Muscle of arm (tissue), 12 donors: Measurements from ENCODE around the gene TNFRSF11A. TPM values are rescaled to one million over a fixed set of nuclear protein-coding genes. Genes with fewer than 3 reads are reported as not detected.

Experiments used
- DNase-seq: peaks from one replicate; pipeline ENCODE4 v3.0.0-alpha.2; 2013
- polyA plus RNA-seq, 12 donors: library from polyadenylated mRNA; unstranded; fragments of 120-200 nt; gene quantifications; one replicate each; pipeline ENCODE4 v1.2.1, GENCODE V29; 2013; ENCODE audit not compliant: insufficient read length in 12 of 12

Gene TNFRSF11A
- polyA plus RNA-seq, 12 donors: 1.9 to 6.6 (median 3.5) TPM; not detected in 1

DNA sequence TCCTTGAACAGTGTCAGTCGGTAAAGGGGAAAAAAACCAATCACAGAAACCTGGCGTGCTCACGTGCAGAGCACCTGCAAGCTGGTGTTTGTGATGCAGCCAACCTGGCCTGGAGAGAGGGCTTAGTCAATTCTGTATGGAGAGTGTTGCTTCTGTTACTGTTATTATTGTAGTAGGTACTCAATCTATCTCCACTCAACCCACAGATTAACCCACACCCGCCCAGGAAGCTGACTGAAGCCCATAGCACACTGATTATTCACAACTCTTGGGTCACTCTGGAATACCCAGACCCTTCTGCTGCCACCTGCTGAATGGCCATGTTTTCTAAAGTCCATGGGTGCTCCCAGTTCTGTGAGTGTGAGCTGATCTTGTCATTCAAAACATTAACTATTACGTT, 53.9 kb downstream of the TNFRSF11A start:
- DNase-seq: no peak

DNA sequence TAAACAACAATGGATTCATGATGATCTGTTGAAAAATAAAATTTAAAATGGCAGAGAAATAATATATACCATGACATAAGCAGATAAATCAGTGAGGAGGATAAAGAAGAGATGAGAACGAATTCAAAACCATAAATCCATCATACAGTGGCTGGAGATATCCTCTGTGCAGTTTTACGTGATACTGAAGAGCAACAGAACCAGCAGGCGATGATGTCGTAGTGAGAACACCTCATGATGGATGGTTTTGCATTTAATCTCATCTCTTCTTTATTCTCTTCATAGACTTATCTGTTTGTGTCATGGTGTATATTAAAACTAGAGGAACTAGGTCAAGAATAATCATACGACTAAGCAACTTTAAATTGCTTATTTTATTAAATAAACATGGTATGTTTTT, 56.3 kb downstream of the TNFRSF11A start:
- DNase-seq: no peak

DNA sequence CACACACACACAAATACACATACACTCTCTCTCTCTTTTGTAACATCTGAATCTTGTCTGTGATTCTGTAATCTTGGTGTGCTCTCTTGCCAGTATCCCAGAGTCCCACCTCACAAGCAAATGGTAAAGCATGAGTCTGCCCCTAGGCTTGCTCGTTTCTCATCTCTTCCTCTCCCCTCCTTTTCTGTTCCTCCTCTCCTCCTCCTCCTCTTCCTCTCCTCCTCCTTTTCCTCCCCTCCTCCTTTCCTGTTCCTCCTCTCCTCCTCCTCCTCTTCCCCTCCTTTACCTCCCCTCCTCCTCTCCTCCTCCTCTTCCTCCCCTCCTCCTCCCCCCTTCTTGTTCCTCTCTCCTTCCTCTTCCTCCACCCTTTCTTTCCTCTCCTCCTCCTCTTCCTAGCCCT, 59.0 kb downstream of the TNFRSF11A start:
- no peak for DNase-seq

DNA sequence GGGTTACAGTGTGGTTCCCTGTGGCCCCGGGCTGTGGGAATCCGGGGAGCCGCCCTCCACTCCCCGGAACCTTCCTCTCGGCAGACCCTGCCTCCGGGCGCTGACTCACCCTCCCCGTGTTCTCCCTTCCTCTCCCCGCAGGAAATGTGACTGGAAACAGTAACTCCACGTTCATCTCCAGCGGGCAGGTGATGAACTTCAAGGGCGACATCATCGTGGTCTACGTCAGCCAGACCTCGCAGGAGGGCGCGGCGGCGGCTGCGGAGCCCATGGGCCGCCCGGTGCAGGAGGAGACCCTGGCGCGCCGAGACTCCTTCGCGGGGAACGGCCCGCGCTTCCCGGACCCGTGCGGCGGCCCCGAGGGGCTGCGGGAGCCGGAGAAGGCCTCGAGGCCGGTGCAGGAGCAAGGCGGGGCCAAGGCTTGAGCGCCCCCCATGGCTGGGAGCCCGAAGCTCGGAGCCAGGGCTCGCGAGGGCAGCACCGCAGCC, 59.5 kb downstream of the TNFRSF11A start:
- no peak for DNase-seq

DNA sequence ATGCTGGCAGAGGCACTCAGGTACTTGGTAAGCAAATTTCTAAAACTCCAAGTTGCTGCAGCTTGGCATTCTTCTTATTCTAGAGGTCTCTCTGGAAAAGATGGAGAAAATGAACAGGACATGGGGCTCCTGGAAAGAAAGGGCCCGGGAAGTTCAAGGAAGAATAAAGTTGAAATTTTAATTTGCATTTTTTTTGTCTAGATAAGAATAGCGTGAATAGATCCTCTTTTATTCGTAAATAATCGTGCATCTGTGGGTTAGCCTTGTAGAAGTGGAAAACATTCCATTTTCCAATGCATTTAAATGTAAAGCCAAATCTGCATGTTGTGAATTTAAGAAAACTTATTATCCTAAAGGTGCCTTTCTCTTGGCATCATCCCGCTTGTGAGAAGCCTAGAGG, 61.0 kb downstream of the TNFRSF11A start:
- DNase-seq: no peak

DNA sequence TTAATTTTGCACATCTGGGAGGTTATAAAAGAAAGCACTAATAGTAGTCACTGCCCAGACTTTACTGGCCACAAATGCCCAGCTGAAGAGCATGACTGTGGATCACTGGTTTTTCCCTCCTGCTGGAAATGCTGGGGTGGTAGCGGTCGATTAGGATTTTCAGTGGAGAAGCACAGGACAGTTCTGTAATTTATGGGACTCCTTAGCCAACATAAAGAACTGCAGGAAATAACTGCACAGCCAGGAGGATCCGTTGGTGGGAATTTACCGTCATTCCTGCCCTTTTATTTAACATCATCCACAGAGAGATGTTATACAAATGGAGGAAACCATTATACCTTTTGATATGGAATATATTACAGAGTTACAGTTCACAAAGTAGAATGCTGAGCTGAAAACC, 61.5 kb downstream of the TNFRSF11A start:
- DNase-seq: no peak

DNA sequence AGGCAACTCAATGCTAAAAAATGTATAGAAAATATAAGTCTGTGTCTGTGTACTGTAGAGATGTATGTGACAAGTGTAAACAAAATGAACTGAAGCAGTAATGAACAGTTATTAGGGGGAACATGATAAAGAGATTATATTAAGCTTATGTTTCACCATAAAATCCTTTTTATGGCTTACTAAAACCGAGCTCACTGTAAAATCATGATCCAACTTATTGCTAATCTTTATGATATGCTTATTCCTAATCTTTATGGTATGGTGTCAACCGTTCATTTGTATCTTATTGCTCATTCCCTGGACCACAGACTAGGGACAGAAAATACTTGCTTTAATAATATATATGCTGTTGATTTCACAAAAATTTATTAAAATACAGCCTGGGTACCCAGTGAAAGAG, 62.1 kb downstream of the TNFRSF11A start:
- no peak for DNase-seq

DNA sequence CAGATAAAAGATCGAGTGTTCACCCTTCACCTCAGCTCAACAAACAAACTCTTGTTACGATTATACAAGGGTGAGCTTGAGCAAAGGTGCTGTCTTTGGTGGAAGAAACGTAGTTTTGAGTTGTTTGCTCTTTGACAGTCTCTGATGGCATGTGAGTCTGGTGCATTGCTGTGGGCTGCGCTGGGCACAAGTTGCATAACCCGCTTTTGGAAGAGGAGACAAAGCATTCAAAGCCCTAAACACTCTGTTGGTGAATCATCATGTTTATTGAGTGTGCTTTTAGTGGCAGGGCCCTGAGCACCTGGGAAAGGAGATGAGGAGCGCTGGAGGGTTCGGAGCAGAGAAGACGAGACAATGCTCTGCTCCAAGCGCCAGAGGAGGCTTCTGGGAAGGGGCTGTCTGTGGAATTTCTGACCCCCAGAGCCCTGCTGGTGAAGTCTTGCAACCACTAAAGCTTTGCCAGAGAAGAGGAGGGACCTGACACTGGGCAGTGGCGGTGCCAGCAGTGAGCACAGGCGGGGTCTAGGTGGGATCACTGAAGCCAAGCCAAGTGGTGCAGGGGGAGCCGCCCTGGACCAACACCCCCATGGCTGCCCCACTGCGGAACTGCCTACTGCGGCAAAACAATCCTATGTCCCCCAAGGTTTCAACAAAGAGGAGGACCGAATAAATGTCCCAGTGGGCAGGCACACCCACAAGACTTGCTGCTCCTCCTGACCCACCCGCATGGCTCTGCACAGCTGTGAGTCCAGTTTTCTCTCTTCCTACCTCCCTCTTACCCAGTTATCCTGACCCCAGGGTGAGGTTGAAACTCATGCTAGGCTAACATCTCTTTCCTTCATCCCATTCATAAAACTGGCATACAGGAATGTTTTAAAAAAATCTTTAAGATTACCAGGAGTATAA, 64.0 kb downstream of the TNFRSF11A start:
- DNase-seq: no peak

DNA sequence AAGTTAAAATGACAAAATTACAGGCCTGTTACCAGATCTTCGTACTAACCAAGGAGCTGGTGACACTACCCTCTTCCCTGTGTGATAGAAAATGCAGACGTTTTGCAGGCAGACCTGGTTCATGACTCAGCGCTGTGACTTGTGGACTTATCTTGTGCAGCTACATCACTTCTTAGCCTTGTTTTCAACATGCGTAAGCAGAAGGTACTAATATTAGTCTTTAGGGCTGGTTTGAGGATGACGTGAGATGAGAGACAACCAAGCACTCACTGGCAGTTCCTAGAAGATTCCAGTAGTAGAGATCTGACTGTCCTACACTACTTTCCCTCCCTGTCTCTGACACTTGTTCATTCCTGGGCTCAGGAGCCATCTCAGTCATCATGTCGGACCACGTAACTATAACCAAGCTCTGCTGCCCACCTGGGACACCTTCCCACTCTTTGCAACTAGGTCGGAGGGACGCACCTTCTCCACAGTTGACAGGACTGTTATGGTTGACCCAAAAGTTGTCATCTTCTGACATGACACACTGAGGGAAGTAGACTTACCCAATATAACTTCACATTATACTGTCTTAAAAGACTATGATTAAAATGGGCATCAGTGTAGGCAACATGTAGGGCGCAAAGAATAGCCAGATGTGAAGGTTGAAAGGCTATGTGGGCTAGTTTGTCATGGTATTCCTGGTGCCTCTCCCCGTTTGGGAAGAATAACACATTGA, 64.8 kb downstream of the TNFRSF11A start:
- no peak for DNase-seq

DNA sequence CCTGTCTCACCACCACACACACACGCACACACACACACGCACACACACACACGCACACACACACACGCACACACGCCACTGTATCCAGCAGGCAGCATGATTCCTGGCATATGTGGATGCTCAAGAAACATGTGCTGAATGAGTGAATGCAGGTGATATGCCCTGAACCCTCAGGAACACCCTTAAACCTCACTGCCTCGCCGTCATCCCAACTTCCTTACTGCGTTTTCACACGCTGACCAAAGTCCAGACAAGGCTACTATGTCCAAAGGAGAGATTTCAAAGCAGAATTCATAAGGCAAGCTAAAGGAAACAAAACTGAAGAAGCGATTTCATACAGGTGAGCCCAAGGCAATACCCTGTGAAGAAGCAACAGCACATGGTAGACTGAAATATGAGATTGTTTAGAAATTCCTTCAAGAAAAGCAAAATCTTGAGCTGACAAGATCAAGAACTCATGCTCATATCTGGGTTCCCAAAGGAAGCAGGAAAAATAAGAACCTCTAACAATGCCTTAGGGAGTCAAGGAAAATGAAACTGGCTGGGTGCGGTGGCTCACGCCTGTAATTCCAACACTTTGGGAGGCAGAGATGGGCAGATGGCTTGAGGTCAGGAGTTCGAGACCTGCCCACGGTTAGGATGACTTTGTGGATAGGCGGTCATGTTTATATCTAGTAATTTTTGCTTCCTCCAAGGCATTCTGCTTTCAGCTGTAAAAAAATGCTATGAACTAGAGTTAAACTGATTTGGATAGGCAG, 69.1 kb downstream of the TNFRSF11A start:
- DNase-seq: no peak

DNA sequence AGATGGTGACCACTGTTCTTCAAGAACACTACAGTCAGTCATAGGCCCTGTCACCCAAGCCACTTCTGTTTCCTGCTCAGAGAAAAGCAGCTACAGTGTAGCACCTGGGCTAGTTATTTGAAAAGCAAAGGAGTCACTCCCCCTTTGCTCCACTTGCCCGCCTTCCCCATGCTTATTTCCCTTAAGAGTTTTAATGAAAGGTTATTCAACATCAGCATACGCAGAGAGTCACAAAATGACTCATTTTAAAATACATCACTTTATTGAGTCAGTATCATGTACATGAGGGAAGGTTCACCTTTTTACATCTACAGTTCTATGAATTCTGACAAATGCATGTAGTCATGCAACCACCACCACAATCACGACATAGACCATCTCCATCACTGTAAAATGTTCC, 71.3 kb downstream of the TNFRSF11A start:
- DNase-seq: no peak

DNA sequence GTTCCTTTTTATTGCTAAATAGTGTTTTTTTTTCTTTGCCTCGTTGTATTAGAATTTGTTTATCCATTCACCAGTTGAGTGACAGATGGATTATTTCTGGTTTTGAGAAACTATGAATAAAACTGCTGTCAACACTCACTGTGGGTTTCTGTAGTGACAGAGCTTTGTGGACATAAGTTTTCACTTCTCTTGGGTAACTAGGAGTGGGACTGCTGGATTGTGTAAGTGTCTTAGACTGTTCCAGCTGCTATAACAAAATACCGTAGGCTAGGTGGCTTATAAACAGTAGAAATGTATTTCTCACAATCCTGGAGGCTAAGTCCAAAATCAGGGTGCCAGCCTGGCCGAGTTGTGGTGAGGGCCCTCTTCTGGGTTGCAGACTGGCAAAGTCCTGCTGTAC, 71.9 kb downstream of the TNFRSF11A start:
- no peak for DNase-seq

DNA sequence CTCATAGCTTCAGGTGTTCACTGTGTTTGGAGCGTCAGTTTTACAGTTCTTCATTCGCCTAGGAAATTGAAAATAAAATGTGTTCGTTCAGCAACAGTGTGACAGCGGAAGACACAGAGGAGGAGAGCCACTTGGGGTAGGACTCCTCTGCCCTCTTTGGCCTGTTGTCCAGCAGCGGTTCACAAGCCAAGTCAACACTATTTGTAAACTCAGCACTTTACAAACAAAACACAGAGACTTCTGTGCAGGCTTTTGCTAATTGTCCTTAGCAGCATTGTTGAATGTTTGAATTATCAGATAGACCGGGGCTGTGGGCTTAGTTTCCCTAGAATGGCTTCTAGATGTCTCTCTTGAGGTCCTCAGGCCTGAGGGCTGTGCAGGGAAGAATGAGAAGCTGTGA, 73.2 kb downstream of the TNFRSF11A start:
- DNase-seq: no peak

DNA sequence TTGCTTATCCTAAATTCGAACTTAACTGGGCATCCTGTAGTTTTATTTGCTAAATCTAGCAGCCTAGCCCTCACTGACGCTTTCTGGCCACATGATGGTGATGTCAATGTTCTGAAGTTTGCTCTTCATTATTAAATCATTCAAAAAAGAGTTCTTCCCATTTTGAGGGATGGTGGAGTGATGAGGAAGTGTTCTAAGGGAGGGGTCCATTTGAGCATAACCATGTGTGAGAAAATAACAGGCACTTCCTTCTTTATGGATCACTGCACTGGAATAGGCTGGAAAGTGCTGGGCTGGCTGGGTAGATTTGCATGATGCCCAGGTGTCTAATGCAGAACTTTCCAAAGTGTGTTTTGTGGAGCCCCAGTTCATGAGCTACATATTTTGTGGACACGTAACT, 74.2 kb downstream of the TNFRSF11A start:
- no peak for DNase-seq

DNA sequence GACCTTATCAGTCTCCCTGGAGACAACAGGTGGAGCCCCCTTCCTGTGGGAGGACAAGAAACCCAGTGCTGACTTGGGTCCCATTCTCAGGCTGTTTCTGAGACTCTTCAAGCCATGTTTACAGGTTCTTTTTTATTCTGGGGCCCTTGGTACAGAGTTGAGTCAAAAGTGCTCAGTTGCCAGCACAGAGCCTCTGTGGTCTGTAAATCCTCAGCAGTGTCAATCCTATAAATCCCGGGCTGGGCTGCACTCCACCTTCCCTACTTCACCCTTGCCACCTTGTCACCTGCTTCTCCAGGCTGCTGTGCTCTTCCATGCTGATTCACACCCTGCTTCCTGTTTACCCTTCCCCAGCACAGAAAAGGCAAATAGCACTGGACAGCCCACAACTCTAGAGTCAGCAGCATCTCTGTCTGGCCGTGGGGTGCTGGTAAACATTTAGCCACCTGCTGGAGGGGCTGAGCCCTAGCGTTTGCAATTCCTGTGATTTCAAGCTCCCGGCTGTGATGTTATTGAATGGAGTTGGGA, 74.7 kb downstream of the TNFRSF11A start:
- DNase-seq: no peak

DNA sequence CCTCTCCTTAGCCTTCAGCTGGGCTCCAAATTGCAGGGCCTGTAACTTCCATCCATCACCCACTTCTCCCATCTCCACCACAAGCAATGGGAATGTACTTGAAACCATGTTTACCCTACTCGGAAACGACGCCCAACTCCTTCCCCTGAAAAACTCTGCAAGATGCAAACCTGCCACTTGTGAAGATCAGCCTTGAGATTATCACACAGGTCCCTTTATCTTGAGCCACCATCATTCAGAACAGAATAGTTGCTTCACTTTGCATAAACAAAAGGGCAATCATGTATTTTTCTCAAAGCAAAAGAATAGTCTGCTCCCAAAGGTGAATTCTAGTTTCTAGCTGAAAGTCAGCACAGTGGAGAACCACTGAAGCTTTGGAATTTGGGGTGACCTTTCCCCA, 75.8 kb downstream of the TNFRSF11A start:
- no peak for DNase-seq

DNA sequence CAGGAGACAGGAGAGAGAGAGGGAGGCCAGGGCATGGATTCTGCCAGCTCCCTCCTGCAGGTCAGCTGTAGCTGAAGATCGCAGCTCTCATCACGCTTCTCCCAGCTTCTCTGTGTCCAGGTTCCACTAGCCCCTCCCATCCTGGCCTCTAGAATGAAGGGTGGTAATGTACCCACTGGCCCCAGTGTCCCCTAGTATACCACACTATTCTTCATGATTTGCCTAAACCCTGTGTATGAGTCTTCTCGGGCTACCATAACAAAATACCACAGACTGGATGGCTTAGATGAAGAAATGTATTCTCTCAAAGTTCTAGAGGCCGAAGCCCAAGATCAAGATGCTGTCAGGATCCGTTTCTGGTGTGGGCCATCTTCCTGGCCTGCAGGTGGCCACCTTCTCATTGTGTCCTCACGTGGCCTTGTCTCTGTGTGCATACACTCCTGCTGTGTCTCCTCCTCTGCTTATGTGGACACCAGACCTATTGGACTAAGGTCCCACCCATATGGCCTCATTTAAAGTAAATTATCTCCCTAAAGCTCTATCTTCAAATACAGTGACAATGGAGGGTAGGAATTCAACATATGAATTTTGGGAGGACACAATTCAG, 77.3 kb downstream of the TNFRSF11A start:
- no peak for DNase-seq

DNA sequence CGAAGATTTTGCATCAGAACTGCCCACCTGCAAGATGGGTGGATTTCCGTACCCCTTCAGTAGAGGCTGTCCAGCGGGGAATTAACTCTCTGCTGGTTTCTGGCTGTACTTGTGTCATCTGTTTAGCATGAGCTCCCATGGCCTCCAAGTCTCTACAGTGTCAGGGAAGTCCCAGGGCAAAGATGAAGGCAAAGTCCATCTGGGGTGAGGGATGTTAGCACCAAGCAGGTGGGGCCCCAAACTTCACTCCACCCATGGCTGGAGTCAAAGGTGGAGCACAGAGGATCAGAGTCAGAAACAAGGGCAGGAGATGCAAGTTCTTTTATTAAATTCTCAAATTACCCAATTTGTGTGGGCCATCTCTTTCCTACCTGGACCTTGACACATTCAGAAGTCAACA, 78.0 kb downstream of the TNFRSF11A start:
- no peak for DNase-seq

DNA sequence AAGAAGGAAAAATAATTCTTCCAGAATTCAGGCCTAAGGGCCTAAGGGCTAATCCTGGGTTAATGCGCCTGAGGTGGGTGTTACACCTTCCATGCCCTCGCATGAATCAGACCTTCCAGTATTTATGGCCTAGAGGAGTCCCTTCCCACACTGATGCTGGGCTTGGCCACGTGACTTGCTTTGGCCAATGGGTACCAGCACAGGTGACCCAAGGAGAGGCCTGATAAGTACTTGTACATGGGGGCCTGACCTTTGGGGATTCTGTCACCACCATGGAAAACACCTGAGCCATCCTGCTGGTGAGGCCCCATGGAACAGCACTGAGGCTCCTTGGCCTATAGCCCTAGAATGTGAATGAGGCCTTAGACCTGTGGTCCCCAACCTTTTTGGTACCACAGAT, 79.8 kb downstream of the TNFRSF11A start:
- no peak for DNase-seq

DNA sequence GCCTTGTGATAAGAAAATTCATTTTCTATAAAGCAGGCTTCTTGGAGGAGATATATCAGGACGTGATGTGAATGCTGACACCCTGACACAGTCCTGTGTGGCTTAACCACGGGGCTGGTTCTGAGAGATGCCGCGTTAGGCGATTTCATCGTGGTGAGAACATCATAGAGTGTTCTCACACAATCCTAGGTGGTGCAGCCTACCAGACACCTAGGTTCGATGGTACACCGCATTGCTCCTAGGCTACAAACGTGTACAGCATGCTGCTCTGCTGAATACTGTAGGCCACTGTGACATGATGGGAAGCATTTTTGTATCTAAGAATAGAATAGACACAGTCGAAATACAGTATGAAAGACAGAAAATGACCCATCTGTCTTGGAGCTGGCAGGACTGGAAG, 82.5 kb downstream of the TNFRSF11A start:
- DNase-seq: no peak

DNA sequence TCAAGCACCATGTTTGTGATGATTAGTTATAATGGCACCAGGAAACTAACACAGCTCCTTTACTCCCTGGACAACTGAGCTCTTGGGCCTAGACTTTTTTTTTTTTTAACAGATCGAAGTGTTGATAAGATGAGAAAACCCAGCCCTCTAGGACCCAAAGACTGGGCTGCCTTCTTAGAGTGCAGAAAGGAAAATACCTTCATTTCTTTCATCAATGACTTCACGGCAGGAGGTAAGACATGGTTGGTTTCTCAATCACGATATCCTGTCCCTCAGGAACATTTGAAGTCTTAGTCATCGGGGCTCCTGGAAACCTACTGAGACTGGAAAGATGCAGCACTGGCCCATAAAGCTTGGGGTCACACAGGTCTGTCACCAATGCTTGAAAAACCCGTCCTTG, 84.7 kb downstream of the TNFRSF11A start:
- DNase-seq: no peak
